Measurements from ENCODE around the gene AURKAIP1.

DNA sequence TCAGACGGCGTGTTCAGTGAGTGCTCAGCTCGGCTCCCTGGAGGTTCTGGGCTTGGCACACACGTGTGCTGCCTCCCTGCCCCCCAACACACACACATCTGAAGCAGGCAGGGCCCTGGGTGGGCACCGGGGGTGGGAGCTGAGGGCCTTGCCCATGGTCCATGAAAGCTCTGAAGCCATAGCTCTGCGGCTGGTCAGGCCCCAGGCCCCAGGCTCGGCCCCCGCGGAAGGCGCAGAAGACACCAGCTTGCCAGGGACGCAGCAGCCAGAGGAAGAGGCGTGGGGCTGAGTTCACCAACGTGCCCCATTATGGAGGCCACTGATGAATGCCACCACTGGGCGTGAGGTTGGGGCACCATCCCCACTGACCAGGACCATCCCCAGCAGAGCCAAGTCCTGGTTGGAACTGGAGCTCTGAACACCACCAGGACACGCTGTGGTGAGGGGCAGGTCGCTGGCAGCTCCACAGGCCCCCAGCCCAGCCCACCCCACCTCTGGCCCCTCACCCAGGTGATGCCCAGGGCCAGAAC is 4.2 kb downstream of the AURKAIP1 start:
- no peak for TF ChIP-seq POLR2A (IDR thresholded peaks at IDR 0.05; ENCODE audit: low read depth)
- TF ChIP-seq, protein P1, sequence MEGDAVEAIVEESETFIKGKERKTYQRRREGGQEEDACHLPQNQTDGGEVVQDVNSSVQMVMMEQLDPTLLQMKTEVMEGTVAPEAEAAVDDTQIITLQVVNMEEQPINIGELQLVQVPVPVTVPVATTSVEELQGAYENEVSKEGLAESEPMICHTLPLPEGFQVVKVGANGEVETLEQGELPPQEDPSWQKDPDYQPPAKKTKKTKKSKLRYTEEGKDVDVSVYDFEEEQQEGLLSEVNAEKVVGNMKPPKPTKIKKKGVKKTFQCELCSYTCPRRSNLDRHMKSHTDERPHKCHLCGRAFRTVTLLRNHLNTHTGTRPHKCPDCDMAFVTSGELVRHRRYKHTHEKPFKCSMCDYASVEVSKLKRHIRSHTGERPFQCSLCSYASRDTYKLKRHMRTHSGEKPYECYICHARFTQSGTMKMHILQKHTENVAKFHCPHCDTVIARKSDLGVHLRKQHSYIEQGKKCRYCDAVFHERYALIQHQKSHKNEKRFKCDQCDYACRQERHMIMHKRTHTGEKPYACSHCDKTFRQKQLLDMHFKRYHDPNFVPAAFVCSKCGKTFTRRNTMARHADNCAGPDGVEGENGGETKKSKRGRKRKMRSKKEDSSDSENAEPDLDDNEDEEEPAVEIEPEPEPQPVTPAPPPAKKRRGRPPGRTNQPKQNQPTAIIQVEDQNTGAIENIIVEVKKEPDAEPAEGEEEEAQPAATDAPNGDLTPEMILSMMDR (IDR thresholded peaks at IDR 0.05) = no peak
- no peak for TF ChIP-seq EP300 (IDR thresholded peaks at IDR 0.05)
- no peak for TF ChIP-seq POLR2AphosphoS5 (IDR thresholded peaks at IDR 0.05)
